NCI-H1694 treated with DMSO at 0.1 percent for 48 hours (cell line): Measurements from ENCODE around the gene C4A.
"Not testable (repeated sequence)": the region's sequence is repeated elsewhere in the genome, so short reads cannot be mapped to it uniquely, and the experiment has no call there.

Experiments
- DNase-seq: peaks from one replicate; lab custom pipeline; 2025; lab: John Stamatoyannopoulos, UW

The C4A gene

DNA sequence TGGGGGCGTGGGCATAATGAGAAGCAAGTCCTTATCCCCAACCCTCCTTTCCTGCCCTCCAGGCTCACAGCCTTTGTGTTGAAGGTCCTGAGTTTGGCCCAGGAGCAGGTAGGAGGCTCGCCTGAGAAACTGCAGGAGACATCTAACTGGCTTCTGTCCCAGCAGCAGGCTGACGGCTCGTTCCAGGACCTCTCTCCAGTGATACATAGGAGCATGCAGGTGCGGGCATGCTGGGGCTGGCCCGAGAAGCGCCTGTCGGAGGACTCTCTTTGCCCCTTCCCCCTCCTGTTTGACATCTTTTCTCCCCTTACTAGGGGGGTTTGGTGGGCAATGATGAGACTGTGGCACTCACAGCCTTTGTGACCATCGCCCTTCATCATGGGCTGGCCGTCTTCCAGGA is 46.8 kb downstream of the C4A start:
- DNase-seq = not testable (repeated sequence)

DNA sequence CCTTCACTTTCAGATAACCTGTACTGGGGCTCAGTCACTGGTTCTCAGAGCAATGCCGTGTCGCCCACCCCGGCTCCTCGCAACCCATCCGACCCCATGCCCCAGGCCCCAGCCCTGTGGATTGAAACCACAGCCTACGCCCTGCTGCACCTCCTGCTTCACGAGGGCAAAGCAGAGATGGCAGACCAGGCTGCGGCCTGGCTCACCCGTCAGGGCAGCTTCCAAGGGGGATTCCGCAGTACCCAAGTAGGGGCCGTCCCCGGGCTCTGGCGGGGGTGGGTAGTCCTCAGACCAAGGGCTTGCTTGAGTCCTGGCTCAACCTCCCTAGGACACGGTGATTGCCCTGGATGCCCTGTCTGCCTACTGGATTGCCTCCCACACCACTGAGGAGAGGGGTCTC is 47.7 kb downstream of the C4A start:
- not testable (repeated sequence) for DNase-seq

DNA sequence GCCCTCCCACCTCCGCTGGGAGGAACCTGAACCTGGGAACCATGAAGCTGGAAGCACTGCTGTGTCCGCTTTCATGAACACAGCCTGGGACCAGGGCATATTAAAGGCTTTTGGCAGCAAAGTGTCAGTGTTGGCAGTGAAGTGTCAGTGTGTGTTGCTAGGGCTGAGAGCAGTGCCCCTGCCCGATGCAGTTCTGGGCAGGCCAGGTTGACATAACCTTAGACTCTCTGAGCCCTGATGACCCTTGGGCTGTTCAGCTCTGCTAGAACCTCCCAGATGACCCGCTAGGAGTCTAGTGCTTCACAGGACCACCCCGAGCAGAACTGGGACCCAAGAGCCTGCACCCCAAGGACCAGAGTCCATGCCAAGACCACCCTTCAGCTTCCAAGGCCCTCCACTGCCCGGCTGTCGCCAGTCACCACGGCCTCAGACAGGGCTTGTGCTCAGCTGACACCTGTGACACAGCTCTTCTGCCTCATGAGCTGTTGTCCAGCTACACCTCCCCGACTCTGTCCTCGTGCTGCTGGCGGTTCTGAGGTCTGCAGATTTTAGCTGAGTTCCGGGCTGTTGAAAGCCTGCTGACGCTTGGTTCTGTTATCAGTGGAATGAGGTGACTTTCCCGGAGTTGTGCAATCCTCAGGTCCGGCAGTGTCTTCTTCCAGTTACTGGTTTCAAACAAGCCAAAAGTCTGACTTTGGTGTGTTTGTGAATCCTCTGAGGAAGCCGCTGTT is 53.6 kb downstream of the C4A start:
- DNase-seq = not testable (repeated sequence)

DNA sequence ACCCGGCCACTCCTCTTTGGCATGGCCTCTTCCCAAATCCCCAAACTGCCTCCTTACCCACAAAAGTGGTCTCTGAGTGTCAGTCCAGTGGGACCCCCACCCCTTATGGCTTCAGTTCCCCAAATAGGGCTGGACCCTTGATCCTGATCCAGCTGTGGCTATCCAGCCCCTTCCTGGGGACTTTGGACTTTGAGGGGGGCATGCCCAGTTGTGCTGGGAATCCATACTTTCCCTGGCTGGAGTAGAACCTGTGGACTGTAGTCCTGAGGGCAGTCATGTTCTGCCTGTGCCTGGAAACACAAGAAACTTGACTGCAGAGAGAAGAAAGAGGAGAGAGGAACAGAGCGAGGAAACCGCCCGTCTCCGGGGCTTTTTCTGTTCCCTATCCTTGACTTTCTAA is 55.3 kb downstream of the C4A start:
- not testable (repeated sequence) for DNase-seq

DNA sequence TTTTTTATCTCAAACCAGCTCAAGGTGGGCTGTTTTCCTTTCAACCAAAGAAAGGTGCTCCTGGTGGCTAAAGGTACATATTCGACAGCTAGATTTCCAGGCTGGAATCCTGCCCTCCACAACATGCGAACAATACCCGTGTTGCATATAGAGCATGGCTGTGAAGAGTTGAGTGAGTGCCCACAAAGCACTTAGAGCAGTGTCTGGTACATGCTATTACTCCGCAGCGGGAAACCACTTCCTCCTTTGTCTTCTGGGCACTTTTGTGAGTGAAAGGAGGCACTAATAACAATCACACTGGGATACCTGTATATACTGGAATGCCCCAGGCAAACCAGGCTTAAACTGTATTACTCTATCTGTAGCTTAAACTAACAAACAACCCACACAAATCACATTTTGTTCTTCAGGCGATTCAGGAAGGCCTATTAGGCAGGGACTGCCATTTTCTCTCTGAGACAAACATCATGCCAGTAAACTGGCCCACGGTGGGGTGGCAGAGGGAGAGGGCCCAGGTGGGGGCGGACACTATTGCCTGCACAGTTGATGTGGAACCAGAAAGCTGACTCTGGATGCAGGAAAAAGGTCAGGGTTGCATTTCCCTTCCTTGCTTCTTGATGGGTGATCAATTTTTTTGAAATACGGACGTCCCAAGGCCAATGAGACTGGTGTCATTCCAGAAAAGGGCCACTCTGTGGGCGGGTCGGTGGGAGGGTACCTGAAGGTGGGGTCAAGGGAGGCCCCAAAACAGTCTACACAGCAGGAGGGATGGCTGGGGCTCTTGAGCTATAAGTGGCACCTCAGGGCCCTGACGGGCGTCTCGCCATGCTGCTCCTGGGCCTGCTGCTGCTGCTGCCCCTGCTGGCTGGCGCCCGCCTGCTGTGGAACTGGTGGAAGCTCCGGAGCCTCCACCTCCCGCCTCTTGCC is 56.0 kb downstream of the C4A start, which contains the start of gene CYP21A2:
TSS of gene CYP21A2 (plus strand) at position 818 of the 927 bp plus-strand sequence. CDS start at position 826, 8 bp downstream.
- DNase-seq = not testable (repeated sequence)

DNA sequence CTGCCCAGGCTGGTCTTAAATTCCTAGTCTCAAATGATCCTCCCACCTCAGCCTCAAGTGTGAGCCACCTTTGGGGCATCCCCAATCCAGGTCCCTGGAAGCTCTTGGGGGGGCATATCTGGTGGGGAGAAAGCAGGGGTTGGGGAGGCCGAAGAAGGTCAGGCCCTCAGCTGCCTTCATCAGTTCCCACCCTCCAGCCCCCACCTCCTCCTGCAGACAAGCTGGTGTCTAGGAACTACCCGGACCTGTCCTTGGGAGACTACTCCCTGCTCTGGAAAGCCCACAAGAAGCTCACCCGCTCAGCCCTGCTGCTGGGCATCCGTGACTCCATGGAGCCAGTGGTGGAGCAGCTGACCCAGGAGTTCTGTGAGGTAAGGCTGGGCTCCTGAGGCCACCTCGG is 57.0 kb downstream of the C4A start:
- not testable (repeated sequence) for DNase-seq

DNA sequence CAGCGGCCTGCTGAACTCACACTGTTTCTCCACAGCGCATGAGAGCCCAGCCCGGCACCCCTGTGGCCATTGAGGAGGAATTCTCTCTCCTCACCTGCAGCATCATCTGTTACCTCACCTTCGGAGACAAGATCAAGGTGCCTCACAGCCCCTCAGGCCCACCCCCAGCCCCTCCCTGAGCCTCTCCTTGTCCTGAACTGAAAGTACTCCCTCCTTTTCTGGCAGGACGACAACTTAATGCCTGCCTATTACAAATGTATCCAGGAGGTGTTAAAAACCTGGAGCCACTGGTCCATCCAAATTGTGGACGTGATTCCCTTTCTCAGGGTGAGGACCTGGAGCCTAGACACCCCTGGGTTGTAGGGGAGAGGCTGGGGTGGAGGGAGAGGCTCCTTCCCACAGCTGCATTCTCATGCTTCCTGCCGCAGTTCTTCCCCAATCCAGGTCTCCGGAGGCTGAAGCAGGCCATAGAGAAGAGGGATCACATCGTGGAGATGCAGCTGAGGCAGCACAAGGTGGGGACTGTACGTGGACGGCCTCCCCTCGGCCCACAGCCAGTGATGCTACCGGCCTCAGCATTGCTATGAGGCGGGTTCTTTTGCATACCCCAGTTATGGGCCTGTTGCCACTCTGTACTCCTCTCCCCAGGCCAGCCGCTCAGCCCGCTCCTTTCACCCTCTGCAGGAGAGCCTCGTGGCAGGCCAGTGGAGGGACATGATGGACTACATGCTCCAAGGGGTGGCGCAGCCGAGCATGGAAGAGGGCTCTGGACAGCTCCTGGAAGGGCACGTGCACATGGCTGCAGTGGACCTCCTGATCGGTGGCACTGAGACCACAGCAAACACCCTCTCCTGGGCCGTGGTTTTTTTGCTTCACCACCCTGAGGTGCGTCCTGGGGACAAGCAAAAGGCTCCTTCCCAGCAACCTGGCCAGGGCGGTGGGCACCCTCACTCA is 57.7 kb downstream of the C4A start:
- DNase-seq = not testable (repeated sequence)

DNA sequence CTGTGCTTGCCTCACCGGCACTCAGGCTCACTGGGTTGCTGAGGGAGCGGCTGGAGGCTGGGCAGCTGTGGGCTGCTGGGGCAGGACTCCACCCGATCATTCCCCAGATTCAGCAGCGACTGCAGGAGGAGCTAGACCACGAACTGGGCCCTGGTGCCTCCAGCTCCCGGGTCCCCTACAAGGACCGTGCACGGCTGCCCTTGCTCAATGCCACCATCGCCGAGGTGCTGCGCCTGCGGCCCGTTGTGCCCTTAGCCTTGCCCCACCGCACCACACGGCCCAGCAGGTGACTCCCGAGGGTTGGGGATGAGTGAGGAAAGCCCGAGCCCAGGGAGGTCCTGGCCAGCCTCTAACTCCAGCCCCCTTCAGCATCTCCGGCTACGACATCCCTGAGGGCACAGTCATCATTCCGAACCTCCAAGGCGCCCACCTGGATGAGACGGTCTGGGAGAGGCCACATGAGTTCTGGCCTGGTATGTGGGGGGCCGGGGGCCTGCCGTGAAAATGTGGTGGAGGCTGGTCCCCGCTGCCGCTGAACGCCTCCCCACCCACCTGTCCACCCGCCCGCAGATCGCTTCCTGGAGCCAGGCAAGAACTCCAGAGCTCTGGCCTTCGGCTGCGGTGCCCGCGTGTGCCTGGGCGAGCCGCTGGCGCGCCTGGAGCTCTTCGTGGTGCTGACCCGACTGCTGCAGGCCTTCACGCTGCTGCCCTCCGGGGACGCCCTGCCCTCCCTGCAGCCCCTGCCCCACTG is 58.6 kb downstream of the C4A start:
- not testable (repeated sequence) for DNase-seq

DNA sequence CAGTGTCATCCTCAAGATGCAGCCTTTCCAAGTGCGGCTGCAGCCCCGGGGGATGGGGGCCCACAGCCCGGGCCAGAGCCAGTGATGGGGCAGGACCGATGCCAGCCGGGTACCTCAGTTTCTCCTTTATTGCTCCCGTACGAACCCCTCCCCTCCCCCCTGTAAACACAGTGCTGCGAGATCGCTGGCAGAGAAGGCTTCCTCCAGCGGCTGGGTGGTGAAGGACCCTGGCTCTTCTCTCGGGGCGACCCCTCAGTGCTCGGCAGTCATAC is 59.1 kb downstream of the C4A start:
- not testable (repeated sequence) for DNase-seq

DNA sequence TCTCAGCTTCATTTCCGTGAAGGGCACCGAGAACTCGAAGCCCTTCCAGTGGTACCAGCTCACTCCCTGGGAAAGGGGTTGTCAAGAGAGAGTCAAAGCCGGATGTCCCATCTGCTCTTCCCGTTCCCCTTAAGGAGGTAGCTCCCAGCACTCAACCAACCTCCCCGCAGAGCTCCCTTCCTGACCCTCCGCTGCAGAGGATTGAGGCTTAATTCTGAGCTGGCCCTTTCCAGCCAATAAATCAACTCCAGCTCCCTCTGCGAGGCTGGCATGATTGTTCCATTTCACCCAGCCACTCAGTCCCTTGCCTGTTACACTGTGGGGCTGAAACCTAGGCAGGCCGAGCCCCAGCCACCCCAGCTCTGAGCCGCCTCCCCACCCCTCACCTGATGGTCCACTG is 59.5 kb downstream of the C4A start:
- not testable (repeated sequence) for DNase-seq

DNA sequence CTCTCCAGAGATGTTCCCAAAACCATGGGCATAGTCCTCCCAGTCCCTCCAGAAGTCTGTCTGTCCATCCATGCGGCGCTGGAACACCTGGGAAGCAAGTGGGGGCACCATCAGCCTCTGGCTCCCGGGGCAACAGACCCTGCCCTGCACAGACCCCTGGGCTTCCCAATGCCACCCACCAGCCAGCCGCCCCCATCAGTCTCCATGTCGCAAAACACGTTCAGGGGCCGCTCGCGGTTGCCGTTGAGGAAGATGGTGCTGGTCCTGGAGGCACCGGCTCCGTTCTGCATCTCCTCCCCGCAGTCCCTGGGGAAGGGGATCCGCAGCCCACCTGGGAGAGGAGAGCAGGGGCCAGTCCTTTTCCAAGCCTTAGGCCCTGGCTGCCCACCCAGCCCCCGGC is 60.4 kb downstream of the C4A start:
- DNase-seq = not testable (repeated sequence)

DNA sequence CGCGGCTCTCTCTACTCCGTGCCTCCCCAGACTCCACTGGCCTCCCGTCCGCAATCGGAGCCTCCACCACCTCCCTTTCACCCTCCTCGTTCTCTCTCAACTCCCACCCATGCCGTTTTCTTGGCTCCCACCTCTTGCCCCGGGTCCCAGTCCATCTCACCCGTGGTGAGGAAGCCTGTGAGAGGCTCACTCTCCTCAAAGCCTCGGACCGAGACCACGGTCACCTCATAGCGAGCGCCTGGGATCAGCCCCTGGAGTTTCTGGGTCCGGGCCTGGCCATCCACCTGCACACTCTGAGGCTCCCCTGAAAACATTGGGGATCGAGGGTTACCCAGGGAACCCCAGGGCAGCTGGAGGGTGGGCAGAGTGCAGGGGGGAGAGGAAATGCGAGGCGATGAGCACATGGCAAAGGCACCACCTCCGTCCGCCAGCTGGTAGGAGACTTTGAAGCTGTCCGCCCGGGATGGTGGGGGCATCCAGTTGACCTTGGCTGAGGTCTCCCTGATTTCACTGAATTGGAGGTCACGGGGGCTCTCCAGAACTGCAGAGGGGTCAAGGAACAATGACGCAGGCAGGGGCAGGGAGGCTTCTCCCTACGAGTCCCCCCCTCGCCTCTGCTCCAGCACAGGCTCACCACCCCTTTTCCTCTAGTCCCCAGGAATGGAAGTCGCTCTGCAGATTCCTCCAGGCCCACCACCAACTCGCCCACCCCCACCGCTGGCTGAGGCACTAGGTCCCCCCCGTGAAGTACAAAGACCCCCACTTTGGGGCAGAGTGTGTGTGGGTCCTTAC is 61.9 kb downstream of the C4A start:
- not testable (repeated sequence) for DNase-seq

DNA sequence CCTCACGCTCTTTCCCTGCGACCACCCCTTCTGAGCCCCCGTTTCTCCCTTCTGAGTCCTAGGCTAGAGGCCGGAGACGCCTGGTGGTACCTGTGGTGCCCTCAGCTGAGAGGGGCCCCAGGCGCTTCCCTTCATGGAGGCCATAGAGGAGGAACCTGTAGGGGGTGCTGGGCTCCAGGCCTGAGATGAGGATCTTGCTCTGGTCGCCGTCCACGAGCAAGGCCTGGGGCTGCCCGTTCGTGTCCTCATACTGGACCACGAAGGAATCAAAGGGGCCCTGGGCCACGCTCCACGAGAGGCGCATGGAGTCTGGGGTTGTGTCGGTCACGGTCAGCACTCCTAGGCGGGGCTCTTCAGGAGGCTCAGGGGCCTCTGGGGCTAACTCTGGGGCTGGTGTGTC is 63.1 kb downstream of the C4A start:
- not testable (repeated sequence) for DNase-seq

DNA sequence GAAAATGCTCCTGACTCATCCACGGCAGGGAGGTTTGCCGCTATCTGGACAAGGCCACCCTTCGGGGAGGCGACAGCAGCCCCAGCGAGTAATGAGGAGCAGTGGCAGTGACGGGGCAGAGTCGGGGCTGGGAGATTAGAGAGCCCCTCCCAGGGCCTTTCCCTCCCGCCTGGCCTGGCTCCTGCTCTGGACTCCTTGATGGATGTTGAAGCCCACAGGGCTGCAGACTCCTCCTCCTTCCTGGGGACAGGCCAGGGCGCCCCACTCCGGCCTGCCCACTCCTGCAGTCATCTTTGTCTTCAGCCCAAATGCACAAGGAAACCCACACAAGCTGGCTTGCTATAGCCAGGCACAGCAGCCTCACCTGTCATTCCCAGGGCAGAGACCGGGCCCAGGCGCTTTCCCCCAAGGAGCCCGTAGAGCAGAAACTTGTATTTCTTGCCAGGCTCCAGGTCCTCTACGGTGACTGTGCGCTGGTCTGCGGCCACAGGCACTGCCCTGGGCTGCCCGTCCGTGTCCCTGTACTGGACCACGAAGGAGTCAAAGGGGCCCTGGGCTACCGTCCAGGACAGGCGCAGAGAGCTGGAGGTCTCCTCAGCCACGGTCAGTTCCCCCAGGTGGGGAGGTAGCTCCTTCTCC is 64.1 kb downstream of the C4A start:
- no peak for DNase-seq

DNA sequence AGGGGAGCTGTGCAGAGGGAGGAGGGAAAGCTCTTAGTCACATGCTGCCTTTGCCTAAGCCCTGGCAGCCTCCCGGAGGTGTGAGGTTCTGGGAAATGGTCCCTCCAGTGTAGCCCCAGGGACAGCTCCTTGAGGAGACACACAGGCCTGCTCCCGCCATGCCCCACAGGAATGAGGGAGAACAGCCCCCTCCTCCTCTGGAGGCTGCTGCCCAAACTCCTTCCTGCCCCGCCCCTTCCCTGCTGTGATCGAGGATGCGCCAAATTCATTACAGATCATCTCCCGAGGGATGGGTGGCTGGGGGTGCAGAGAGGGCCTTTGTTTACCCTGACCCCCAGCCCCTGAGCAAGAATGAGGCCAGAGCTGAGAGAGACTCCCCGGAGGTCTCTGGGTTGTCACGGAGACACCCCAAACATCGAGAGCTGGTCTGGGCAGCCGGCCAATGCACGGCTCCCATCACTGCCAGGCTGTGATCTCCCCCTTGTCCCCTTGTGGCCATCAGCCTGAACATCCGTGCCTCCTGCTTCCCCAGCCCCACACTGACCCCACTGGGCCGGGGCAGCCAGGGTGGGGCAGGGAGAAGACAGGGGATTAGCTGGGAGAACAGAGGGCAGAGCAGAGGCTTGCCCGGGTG is 64.7 kb downstream of the C4A start:
- no peak for DNase-seq

DNA sequence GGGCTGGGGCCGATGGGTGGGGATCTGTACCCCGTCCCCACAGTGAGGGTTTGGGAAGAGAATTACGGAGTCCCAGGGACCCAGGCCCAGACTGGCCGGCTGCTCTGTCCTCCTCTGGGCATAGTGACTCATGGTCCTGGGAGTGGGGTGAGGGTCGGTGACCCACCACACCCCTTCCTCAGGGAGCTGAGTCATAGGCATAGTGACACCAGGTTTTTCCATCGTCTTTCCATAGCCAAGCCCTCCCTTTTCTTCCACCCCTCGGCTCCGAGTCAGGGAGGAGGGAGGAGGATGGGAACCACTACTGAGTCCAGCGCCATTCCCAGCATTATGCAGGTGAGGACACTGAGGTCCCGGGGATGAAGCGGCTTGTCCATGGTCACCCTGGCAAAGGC is 65.2 kb downstream of the C4A start:
- no peak for DNase-seq

DNA sequence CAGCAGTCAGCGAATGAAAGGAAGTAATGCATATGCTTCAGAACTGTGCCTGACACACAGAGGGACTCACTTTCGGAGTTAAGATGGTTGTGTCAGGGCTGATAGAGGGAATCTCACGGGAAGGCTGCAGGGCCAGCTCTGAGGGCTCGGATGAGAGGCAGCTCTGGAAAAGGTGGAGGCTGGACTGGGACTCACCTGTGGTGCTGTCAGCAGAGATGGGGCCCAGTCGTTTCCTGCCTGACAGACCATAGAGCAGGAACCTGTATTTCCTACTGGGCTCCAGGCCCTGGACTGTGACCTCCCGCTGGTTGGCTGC is 65.6 kb downstream of the C4A start:
- DNase-seq = no peak

DNA sequence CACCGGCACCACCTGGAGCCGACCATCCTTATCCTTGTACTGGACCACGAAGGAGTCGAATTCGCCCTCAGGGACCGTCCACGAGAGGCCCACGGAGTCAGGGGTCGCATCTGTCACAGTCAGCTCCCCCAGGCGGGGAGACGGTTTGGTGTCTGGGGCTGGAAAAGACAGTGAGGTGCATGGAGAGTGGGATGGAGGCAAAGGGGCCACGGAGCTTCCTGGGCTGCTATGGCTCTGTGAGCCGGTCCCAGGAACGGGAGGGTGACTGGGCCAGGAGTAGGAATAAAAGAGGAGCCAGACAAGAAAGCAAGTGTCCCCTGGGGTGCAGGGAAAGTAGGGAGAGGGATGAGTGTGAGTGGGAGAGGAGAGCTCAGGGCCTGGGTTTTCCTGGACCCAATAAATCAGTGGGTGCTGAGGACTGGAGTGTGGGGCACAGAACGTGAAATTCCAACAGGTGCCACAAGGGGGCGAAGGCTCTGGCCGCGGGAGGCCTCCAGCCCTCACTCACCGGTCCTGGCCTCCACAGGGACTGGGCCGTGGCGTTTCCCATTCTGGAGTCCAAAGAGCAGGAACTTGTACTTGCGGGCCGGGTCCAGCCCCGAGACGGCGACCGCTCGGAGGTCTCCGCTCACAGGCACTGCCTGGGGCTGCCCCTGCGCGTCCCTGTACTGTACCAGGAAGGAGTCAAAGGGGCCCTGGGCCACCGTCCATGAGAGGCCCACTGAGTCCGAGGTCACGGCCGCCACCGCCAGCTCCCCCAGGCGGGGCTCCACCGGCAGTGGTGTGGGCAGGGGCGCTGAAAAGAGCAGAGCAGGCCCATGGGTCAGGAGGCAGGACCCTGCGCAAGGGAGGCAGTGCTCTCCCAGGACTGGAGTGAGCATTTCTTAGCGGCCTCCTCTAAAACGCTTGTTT is 66.3 kb downstream of the C4A start:
- peak; percentile 0 for DNase-seq

DNA sequence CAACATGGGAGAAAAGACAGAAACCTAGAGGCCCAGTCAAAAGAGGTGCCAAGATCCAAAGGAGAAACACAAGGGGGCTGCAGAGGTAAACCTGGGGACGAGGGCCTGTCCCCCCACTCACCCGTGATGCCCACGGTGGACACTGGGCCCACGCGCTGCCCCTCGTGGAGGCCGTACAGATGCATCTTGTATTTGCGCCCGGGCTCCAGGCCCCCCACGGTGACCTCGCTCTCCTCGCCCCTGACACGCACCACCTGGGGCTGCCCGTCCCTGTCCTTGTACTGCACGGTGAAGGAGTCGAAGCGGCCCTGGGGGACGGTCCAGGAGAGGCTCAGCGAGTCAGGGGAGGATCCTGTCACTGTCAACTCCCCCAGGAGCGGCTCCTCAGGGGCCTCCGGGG is 67.3 kb downstream of the C4A start:
- not testable (repeated sequence) for DNase-seq
